HG03175 (cell line): ENCODE results near the gene SLC15A3.

Source experiments
- ATAC-seq: cut with Tn5 transposase; IDR thresholded peaks from one replicate; pipeline ENCODE4 v1.9.1; 2021; ENCODE audit warnings: mild to moderate bottlenecking, moderate library complexity; ENCODE audit not compliant: unreplicated experiment

The SLC15A3 gene

GRCh38 chr11:60930394-60930793, 21.6 kb downstream of the SLC15A3 start:
- no peak for ATAC-seq

- ATAC-seq: no peak
Observed at GRCh38 chr11:60929764-60930163, 22.2 kb downstream of the SLC15A3 start.

GRCh38 chr11:60928563-60929001, 23.4 kb downstream of the SLC15A3 start:
- ATAC-seq: no peak

GRCh38 chr11:60927600-60927999, 24.4 kb downstream of the SLC15A3 start:
- no peak for ATAC-seq

- no peak for ATAC-seq
Observed at GRCh38 chr11:60927061-60927592, 24.8 kb downstream of the SLC15A3 start.

GRCh38 chr11:60926500-60926899, 25.5 kb downstream of the SLC15A3 start:
- ATAC-seq: no peak

GRCh38 chr11:60925868-60926267, 26.1 kb downstream of the SLC15A3 start:
- ATAC-seq: no peak

- ATAC-seq: no peak
Observed at GRCh38 chr11:60924906-60925853, 26.8 kb downstream of the SLC15A3 start.

- ATAC-seq: no peak
Observed at GRCh38 chr11:60924110-60924905, 27.7 kb downstream of the SLC15A3 start, which contains the start of gene TMEM132A. TSS of gene TMEM132A (plus strand) at chr11:60924460. CDS start at chr11:60924634, 174 bp downstream.

- no peak for ATAC-seq
Observed at GRCh38 chr11:60923800-60924109, 28.2 kb downstream of the SLC15A3 start.

- ATAC-seq: no peak
Observed at GRCh38 chr11:60923326-60923725, 28.6 kb downstream of the SLC15A3 start.

GRCh38 chr11:60922906-60923305, 29.1 kb downstream of the SLC15A3 start:
- no peak for ATAC-seq

GRCh38 chr11:60921777-60922335, 30.1 kb downstream of the SLC15A3 start:
- ATAC-seq: no peak

- no peak for ATAC-seq
Observed at GRCh38 chr11:60921259-60921658, 30.7 kb downstream of the SLC15A3 start.

- no peak for ATAC-seq
Observed at GRCh38 chr11:60919956-60920355, 32.0 kb downstream of the SLC15A3 start.

- no peak for ATAC-seq
Observed at GRCh38 chr11:60919320-60919719, 32.7 kb downstream of the SLC15A3 start.

GRCh38 chr11:60918939-60919265, 33.1 kb downstream of the SLC15A3 start:
- ATAC-seq: no peak

- no peak for ATAC-seq
Observed at GRCh38 chr11:60918251-60918938, 33.6 kb downstream of the SLC15A3 start.

- no peak for ATAC-seq
Observed at GRCh38 chr11:60917267-60917666, 34.7 kb downstream of the SLC15A3 start.

GRCh38 chr11:60916669-60917206, 35.2 kb downstream of the SLC15A3 start:
- ATAC-seq: no peak
